SU-DHL-6 (cell line): ENCODE results near the gene MDN1.

Experiments
- CTCF ChIP-seq: fragments of 200-600 bp; sonication (generic); IDR thresholded peaks from one replicate; pipeline ENCODE4 v1.5.1; 2017; ENCODE audit warnings: antibody characterized with exemption, mild to moderate bottlenecking, low read length, moderate library complexity; ENCODE audit not compliant: insufficient read depth, poor library complexity, severe bottlenecking
- EZH2phosphoT487 ChIP-seq: fragments of 200-600 bp; sonication (generic), shearing (Covaris generic); conservative IDR thresholded peaks from 2 replicates; pipeline ENCODE4 v1.6.1; 2018; ENCODE audit warnings: mild to moderate bottlenecking, antibody characterized with exemption, low read length, moderate library complexity, mixed read lengths

DNA sequence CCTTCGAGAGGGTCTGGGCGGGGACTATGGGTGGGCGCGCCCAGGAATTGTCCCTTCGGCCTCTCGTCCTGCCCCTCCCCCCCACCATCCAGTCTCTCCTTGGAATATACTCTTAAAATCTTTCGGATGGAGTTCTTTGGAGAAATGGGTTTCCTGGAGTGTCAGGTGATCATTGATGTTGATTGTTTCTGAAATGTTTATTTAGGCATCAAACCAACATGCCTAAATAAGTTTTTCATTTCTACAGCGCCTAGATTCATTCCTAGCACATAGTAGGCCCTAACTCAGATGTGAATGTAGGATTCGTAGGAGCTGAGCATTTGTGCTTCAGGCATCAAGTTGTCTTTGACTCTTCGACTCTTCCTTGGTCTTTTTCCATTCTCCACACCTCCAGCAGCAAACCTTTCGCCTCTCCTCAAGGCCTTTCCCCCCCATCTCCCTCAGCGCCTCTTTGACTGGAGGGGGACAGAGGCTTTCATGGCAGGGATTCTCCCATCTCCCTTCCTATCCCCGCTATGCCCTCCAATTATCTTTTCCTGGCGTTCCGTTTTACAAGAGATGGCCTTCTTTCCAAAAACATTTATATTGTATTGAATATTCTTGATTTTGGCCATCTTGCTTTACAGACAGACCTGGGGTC lies 10.7 kb upstream of the MDN1 start:
- TF ChIP-seq CTCF (no peak), EZH2phosphoT487 (no peak)
